GM18861 (cell line): ENCODE data around the gene TMEM121B.

Experiments
- ATAC-seq: cut with Tn5 transposase; IDR thresholded peaks from one replicate; pipeline ENCODE4 v1.9.1; 2021; ENCODE audit not compliant: unreplicated experiment

TMEM121B gene

GRCh38 chr22:17138513-17138912 is 17.4 kb upstream of the TMEM121B start:
- no peak for ATAC-seq

- ATAC-seq = no peak
Measured at GRCh38 chr22:17137861-17138425, 16.8 kb upstream of the TMEM121B start.

- no peak for ATAC-seq
Measured at GRCh38 chr22:17137170-17137569, 16.0 kb upstream of the TMEM121B start.

GRCh38 chr22:17135153-17135760 is 14.1 kb upstream of the TMEM121B start:
- no peak for ATAC-seq

- no peak for ATAC-seq
Measured at GRCh38 chr22:17133137-17133536, 12.0 kb upstream of the TMEM121B start.

GRCh38 chr22:17132112-17132511 is 11.0 kb upstream of the TMEM121B start:
- ATAC-seq = no peak

- ATAC-seq = no peak
Measured at GRCh38 chr22:17131686-17132085, 10.5 kb upstream of the TMEM121B start.

- no peak for ATAC-seq
Measured at GRCh38 chr22:17130199-17130598, 9.0 kb upstream of the TMEM121B start.

GRCh38 chr22:17120711-17121232 is 388 bp downstream of the TMEM121B start:
- no peak for ATAC-seq

- ATAC-seq = no peak
Measured at GRCh38 chr22:17120281-17120680, 879 bp downstream of the TMEM121B start.

GRCh38 chr22:17119481-17120202 is 1.5 kb downstream of the TMEM121B start:
- ATAC-seq = no peak

GRCh38 chr22:17118342-17118741 is 2.8 kb downstream of the TMEM121B start:
- ATAC-seq = no peak

GRCh38 chr22:17117890-17118289 is 3.3 kb downstream of the TMEM121B start:
- no peak for ATAC-seq

- no peak for ATAC-seq
Measured at GRCh38 chr22:17117400-17117799, 3.8 kb downstream of the TMEM121B start.

- no peak for ATAC-seq
Measured at GRCh38 chr22:17116572-17117330, 4.4 kb downstream of the TMEM121B start.

GRCh38 chr22:17115945-17116565 is 5.1 kb downstream of the TMEM121B start:
- ATAC-seq = no peak

GRCh38 chr22:17115236-17115635 is 5.9 kb downstream of the TMEM121B start:
- no peak for ATAC-seq

GRCh38 chr22:17114898-17115235 is 6.3 kb downstream of the TMEM121B start:
- ATAC-seq = no peak

GRCh38 chr22:17114173-17114897 is 6.8 kb downstream of the TMEM121B start:
- no peak for ATAC-seq

- no peak for ATAC-seq
Measured at GRCh38 chr22:17113600-17113999, 7.6 kb downstream of the TMEM121B start.
